GM23338 (cell line): ENCODE data around the gene GATAD2B. TPM values are rescaled to one million over a fixed set of nuclear protein-coding genes. Genes with fewer than 3 reads are reported as not detected.

Source experiments
- ATAC-seq: fragments of 200-7000 bp; cut with Tn5 transposase; 3 replicates; pipeline ENCODE4 v1.9.1; 2020
- DNase-seq: peaks from one replicate; pipeline ENCODE4 v3.0.0-alpha.2; 2015; ENCODE audit warnings: low spot score
- H2AFZ ChIP-seq: fragments of 200-600 bp; sonication (generic); 2 replicates; pipeline ENCODE4 v1.8.0; 2016; ENCODE audit warnings: antibody characterized with exemption, mild to moderate bottlenecking, moderate library complexity
- H3F3A ChIP-seq: fragments of 200-600 bp; sonication (generic); replicated peaks from 2 replicates; pipeline ENCODE4 v1.8.0; 2017; ENCODE audit warnings: antibody characterized with exemption, mixed run types, low read depth
- H3K27ac ChIP-seq: fragments of 200-600 bp; sonication (generic); 2 replicates; pipeline ENCODE4 v1.6.1; 2016; ENCODE audit warnings: low read depth
- H3K27me3 ChIP-seq: fragments of 200-600 bp; sonication (generic); 2 replicates; pipeline ENCODE4 v1.8.0; 2016; ENCODE audit warnings: mild to moderate bottlenecking, mixed run types, moderate library complexity; ENCODE audit not compliant: insufficient read depth
- H3K36me3 ChIP-seq: fragments of 200-600 bp; sonication (generic); 2 replicates; pipeline ENCODE4 v1.8.0; 2016; ENCODE audit warnings: mild to moderate bottlenecking; ENCODE audit not compliant: insufficient read depth
- H3K4me1 ChIP-seq: fragments of 200-600 bp; sonication (generic); 2 replicates; pipeline ENCODE4 v1.8.0; 2016; ENCODE audit warnings: mild to moderate bottlenecking, moderate library complexity; ENCODE audit not compliant: insufficient read depth
- H3K4me2 ChIP-seq: fragments of 200-600 bp; sonication (generic); 2 replicates; pipeline ENCODE4 v1.7.1; 2017; ENCODE audit warnings: mixed run types
- H3K4me3 ChIP-seq: fragments of 200-600 bp; sonication (generic); 2 replicates; pipeline ENCODE4 v1.6.1; 2016; ENCODE audit warnings: mixed run types
- H3K79me2 ChIP-seq: fragments of 200-600 bp; sonication (generic); replicated peaks from 2 replicates; pipeline ENCODE4 v1.8.0; 2017; ENCODE audit warnings: mild to moderate bottlenecking; ENCODE audit not compliant: insufficient read depth
- H3K9me2 ChIP-seq: fragments of 200-600 bp; sonication (generic); 2 replicates; pipeline ENCODE4 v1.8.0; 2017; ENCODE audit not compliant: insufficient read depth
- H4K20me1 ChIP-seq: fragments of 200-600 bp; sonication (generic); replicated peaks from 2 replicates; pipeline ENCODE4 v1.8.0; 2017; ENCODE audit warnings: mild to moderate bottlenecking; ENCODE audit not compliant: insufficient read depth
- H3K27ac Mint-ChIP-seq: 2 replicates; pipeline ENCODE4 v1.8.0; 2020; ENCODE audit warnings: inconsistent platforms, mild to moderate bottlenecking, moderate library complexity, mixed read lengths
- H3K27me3 Mint-ChIP-seq: 3 replicates; pipeline ENCODE4 v1.8.0; 2022; ENCODE audit warnings: low read depth, mild to moderate bottlenecking, moderate library complexity, mixed read lengths, inconsistent platforms; ENCODE audit not compliant: insufficient read depth, poor library complexity
- H3K36me3 Mint-ChIP-seq: 3 replicates; pipeline ENCODE4 v1.8.0; 2021; ENCODE audit warnings: low read depth, mild to moderate bottlenecking, inconsistent platforms, moderate library complexity, mixed read lengths
- H3K4me1 Mint-ChIP-seq: 3 replicates; pipeline ENCODE4 v1.8.0; 2020; ENCODE audit warnings: mild to moderate bottlenecking, inconsistent platforms, mixed read lengths
- H3K4me3 Mint-ChIP-seq: 3 replicates; pipeline ENCODE4 v1.8.0; 2021; ENCODE audit warnings: moderate library complexity, mild to moderate bottlenecking, inconsistent platforms, mixed read lengths
- H3K9me3 Mint-ChIP-seq: 3 replicates; pipeline ENCODE4 v1.8.0; 2020; ENCODE audit warnings: moderate library complexity, mild to moderate bottlenecking, inconsistent platforms, mixed read lengths
- CREB1 ChIP-seq: fragments of 250-450 bp; sonication (Bioruptor Pico); IDR thresholded peaks from 2 replicates; pipeline ENCODE4 v1.5.0; 2020; ENCODE audit warnings: low read depth, mild to moderate bottlenecking, moderate library complexity
- EZH2 ChIP-seq: fragments of 200-600 bp; sonication (generic); IDR thresholded peaks from one replicate; pipeline ENCODE4 v1.8.0; 2017; ENCODE audit warnings: antibody characterized with exemption, mild to moderate bottlenecking, low read depth; ENCODE audit not compliant: unreplicated experiment
- EZH2phosphoT487 ChIP-seq: fragments of 200-600 bp; sonication (generic); IDR thresholded peaks from one replicate; pipeline ENCODE4 v1.8.1; 2018; ENCODE audit warnings: antibody characterized with exemption; ENCODE audit not compliant: unreplicated experiment
- JUNB ChIP-seq: IDR thresholded peaks from one replicate; pipeline ENCODE4 v1.6.1; 2016; ENCODE audit warnings: antibody characterized with exemption; ENCODE audit not compliant: unreplicated experiment
- NANOG ChIP-seq: IDR thresholded peaks from 2 replicates; pipeline ENCODE4 v1.6.1; 2016; ENCODE audit warnings: antibody characterized with exemption, borderline replicate concordance
- POLR2AphosphoS5 ChIP-seq: IDR thresholded peaks from 2 replicates; pipeline ENCODE4 v1.6.1; 2016; ENCODE audit warnings: antibody characterized with exemption, low read depth
- STAT1 ChIP-seq: IDR thresholded peaks from one replicate; pipeline ENCODE4 v1.6.1; 2016; ENCODE audit warnings: antibody characterized with exemption; ENCODE audit not compliant: unreplicated experiment
- ZNF114 ChIP-seq: fragments of 250-450 bp; sonication (Bioruptor Pico); IDR thresholded peaks from 2 replicates; pipeline ENCODE4 v1.5.0; 2020; ENCODE audit warnings: mild to moderate bottlenecking, moderate library complexity
- ZNF331 ChIP-seq: fragments of 250-450 bp; sonication (Bioruptor Pico); IDR thresholded peaks from 2 replicates; pipeline ENCODE4 v1.5.0; 2020; ENCODE audit warnings: low read depth, mild to moderate bottlenecking, moderate library complexity
- polyA plus RNA-seq: library from polyadenylated mRNA; unstranded; fragments of >200 nt; fragmentation: Nextera tagmentation; extraction: Ambion mirVana; gene quantifications from 2 replicates; pipeline ENCODE4 v1.2.1, GENCODE V29; 2016
- total RNA-seq: library from RNA; depleted of rRNA; stranded (reverse); fragments of >200 nt; shearing (Covaris generic); gene quantifications from 2 replicates; pipeline ENCODE4 v1.2.3, GENCODE V29; 2014
- TF ChIP-seq, protein P1 (sequence below): IDR thresholded peaks from 2 replicates; pipeline ENCODE4 v1.6.1; 2016; ENCODE audit warnings: antibody characterized with exemption
- TF ChIP-seq, protein P2 (sequence below): IDR thresholded peaks from one replicate; pipeline ENCODE4 v1.6.1; 2018; ENCODE audit warnings: antibody characterized with exemption; ENCODE audit not compliant: unreplicated experiment
- TF ChIP-seq, protein P3 (sequence below): fragments of 250-450 bp; sonication (Bioruptor Pico); IDR thresholded peaks from 2 replicates; pipeline ENCODE4 v1.5.0; 2020; ENCODE audit warnings: mild to moderate bottlenecking, moderate library complexity

The GATAD2B gene
- total and polyA plus RNA-seq, 2 experiments from 2014 or later = 5.2 to 17.8 TPM

DNA sequence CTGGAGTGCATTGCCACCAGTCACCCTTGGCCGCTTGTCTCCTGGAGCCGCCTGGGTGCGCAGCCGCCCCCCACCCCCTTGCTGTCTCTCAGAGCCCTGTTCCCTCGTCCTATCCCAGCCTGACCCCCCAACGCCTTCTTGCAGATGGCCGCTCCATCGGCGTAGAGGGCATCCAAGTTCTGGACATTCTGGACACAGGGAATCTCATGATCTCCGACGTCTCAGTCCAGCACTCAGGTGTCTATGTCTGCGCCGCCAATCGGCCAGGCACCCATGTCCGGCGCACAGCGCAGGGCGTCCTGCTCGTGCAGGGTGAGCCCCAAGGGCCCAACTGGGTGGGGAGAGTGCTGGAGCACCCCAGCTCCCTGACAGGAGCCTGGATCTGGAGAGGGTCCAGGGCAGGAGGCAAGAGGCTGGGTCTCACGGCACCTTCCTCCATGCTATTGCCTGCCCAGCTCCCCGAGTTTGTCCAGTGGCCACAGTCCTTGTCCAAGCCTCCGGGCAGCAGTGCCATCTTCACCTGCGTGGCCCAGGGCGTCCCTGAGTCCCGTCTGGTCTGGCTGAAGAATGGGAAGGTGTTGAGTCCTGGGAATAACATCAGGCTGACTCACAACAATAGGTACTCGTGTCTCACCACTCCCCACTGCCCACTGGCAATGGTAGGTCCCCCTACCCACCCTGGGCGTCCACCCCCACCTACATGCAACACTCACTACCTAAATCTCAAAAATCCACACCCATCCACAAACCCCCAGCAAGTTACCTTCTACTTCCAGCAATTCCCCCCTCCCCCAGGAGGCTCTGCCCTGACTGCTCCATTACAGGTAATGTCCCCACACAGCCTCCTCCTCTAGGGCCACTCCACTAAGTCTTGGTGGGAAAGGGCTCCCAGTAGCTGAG lies 123.0 kb downstream of the GATAD2B start (continued):
- TF ChIP-seq NANOG = no peak
- TF ChIP-seq STAT1 = no peak
- TF ChIP-seq EZH2 = no peak
- TF ChIP-seq, protein P1, sequence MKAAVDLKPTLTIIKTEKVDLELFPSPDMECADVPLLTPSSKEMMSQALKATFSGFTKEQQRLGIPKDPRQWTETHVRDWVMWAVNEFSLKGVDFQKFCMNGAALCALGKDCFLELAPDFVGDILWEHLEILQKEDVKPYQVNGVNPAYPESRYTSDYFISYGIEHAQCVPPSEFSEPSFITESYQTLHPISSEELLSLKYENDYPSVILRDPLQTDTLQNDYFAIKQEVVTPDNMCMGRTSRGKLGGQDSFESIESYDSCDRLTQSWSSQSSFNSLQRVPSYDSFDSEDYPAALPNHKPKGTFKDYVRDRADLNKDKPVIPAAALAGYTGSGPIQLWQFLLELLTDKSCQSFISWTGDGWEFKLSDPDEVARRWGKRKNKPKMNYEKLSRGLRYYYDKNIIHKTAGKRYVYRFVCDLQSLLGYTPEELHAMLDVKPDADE = no peak

- Mint-ChIP-seq H3K9me3 (no peaks in the 10 kb centered on the region), H3K4me1 (peaks cover 30% of the 10 kb centered on the region), H3K4me3 (no peak overlapping the region), H3K27ac (no peak overlapping the region), H3K36me3 (peaks cover 5% of the 10 kb centered on the region; the same call in 1 of the 3 replicates), H3K27me3 (peaks cover 15% of the 10 kb centered on the region)
- Histone ChIP-seq H3K4me1 (peaks cover 13% of the 10 kb centered on the region), H3K9me2 (no peaks in the 10 kb centered on the region), H3K27me3 (no peaks in the 10 kb centered on the region), H3K4me3 (no peak overlapping the region), H2AFZ (no peak overlapping the region), H3F3A (0 out of 2 replicates have a peak, but pooled peaks cover 5% of the 10 kb centered on the region), H4K20me1 (0 out of 2 replicates have a peak, but pooled peaks cover 3% of the 10 kb centered on the region), H3K27ac (no peak overlapping the region), H3K4me2 (no peak overlapping the region), H3K79me2 (no peaks in the 10 kb centered on the region), H3K36me3 (no peaks in the 10 kb centered on the region)
- DNase-seq (no peak), ATAC-seq (no peak)
- no peak for TF ChIP-seq EZH2
- TF ChIP-seq, protein P2, sequence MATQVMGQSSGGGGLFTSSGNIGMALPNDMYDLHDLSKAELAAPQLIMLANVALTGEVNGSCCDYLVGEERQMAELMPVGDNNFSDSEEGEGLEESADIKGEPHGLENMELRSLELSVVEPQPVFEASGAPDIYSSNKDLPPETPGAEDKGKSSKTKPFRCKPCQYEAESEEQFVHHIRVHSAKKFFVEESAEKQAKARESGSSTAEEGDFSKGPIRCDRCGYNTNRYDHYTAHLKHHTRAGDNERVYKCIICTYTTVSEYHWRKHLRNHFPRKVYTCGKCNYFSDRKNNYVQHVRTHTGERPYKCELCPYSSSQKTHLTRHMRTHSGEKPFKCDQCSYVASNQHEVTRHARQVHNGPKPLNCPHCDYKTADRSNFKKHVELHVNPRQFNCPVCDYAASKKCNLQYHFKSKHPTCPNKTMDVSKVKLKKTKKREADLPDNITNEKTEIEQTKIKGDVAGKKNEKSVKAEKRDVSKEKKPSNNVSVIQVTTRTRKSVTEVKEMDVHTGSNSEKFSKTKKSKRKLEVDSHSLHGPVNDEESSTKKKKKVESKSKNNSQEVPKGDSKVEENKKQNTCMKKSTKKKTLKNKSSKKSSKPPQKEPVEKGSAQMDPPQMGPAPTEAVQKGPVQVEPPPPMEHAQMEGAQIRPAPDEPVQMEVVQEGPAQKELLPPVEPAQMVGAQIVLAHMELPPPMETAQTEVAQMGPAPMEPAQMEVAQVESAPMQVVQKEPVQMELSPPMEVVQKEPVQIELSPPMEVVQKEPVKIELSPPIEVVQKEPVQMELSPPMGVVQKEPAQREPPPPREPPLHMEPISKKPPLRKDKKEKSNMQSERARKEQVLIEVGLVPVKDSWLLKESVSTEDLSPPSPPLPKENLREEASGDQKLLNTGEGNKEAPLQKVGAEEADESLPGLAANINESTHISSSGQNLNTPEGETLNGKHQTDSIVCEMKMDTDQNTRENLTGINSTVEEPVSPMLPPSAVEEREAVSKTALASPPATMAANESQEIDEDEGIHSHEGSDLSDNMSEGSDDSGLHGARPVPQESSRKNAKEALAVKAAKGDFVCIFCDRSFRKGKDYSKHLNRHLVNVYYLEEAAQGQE = no peak
- TF ChIP-seq JUNB = no peak
- no peak for TF ChIP-seq ZNF331 (CRISPR knock-in tag)
- TF ChIP-seq STAT1 = no peak
- TF ChIP-seq EZH2phosphoT487 = no peak
- TF ChIP-seq ZNF114 (CRISPR knock-in tag) = no peak
- TF ChIP-seq, protein P3, sequence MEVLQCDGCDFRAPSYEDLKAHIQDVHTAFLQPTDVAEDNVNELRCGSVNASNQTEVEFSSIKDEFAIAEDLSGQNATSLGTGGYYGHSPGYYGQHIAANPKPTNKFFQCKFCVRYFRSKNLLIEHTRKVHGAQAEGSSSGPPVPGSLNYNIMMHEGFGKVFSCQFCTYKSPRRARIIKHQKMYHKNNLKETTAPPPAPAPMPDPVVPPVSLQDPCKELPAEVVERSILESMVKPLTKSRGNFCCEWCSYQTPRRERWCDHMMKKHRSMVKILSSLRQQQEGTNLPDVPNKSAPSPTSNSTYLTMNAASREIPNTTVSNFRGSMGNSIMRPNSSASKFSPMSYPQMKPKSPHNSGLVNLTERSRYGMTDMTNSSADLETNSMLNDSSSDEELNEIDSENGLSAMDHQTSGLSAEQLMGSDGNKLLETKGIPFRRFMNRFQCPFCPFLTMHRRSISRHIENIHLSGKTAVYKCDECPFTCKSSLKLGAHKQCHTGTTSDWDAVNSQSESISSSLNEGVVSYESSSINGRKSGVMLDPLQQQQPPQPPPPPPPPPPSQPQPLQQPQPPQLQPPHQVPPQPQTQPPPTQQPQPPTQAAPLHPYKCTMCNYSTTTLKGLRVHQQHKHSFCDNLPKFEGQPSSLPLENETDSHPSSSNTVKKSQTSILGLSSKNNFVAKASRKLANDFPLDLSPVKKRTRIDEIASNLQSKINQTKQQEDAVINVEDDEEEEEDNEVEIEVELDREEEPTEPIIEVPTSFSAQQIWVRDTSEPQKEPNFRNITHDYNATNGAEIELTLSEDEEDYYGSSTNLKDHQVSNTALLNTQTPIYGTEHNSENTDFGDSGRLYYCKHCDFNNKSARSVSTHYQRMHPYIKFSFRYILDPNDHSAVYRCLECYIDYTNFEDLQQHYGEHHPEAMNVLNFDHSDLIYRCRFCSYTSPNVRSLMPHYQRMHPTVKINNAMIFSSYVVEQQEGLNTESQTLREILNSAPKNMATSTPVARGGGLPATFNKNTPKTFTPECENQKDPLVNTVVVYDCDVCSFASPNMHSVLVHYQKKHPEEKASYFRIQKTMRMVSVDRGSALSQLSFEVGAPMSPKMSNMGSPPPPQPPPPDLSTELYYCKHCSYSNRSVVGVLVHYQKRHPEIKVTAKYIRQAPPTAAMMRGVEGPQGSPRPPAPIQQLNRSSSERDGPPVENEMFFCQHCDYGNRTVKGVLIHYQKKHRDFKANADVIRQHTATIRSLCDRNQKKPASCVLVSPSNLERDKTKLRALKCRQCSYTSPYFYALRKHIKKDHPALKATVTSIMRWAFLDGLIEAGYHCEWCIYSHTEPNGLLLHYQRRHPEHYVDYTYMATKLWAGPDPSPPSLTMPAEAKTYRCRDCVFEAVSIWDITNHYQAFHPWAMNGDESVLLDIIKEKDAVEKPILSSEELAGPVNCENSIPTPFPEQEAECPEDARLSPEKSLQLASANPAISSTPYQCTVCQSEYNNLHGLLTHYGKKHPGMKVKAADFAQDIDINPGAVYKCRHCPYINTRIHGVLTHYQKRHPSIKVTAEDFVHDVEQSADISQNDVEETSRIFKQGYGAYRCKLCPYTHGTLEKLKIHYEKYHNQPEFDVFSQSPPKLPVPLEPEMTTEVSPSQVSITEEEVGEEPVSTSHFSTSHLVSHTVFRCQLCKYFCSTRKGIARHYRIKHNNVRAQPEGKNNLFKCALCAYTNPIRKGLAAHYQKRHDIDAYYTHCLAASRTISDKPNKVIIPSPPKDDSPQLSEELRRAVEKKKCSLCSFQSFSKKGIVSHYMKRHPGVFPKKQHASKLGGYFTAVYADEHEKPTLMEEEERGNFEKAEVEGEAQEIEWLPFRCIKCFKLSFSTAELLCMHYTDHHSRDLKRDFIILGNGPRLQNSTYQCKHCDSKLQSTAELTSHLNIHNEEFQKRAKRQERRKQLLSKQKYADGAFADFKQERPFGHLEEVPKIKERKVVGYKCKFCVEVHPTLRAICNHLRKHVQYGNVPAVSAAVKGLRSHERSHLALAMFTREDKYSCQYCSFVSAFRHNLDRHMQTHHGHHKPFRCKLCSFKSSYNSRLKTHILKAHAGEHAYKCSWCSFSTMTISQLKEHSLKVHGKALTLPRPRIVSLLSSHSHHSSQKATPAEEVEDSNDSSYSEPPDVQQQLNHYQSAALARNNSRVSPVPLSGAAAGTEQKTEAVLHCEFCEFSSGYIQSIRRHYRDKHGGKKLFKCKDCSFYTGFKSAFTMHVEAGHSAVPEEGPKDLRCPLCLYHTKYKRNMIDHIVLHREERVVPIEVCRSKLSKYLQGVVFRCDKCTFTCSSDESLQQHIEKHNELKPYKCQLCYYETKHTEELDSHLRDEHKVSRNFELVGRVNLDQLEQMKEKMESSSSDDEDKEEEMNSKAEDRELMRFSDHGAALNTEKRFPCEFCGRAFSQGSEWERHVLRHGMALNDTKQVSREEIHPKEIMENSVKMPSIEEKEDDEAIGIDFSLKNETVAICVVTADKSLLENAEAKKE (CRISPR knock-in tag) = no peak
- no peak for TF ChIP-seq POLR2AphosphoS5
- no peak for TF ChIP-seq CREB1 (CRISPR knock-in tag)
- no peak for TF ChIP-seq NANOG
Observed at GRCh38 chr1:153799016-153799415, 123.8 kb downstream of the GATAD2B start.
